Measurements from ENCODE around the gene GLE1. TPM values are rescaled to one million over a fixed set of nuclear protein-coding genes. Genes with fewer than 3 reads are reported as not detected.

The GLE1 gene
- polyA plus RNA-seq, 3 donors = 16.0 to 31.2 (median 22.2) TPM

DNA sequence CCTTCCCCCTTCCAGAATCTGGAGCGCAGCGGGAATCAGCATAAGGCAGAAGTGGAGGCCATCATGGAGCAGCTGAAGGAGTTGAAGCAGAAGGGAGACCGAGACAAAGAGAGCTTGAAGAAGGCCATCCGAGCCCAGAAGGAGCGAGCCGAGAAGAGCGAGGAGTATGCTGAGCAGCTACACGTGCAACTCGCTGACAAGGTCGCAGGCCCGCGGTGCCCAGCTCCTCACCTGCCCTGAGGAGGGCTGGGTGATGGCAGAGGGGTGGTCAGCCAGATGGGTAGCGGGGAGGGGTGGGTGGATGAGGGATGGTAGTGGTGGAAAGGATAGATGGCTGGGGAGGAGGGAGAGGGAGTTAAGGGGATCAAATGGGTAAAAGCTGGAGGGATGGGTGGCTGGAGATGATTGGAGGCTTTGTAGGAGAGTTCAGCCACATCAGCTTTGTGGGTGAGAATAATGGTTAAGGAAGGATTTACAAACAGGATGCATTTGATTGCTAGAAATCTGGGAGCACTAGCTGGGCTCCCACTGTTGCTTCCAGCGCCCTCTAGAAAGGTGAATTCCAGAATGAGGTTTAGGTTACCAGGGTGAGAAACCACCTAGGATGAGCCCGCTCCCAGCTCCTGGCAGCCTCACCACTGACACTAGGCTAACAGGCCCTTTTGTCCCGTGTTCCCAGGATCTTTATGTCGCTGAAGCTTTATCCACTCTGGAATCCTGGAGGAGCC is 19.7 kb upstream of the GLE1 start:
- no peaks in the 10 kb centered on the region for H3K79me2 ChIP-seq (ENCODE audit: insufficient read depth, low read length)
- no peak overlapping the region for H3K4me2 ChIP-seq (replicated peaks; ENCODE audit: extremely low read depth, low read length, poor library complexity, severe bottlenecking)
- H3K27me3 ChIP-seq (ENCODE audit: control insufficient read depth in 2 of 2, insufficient read depth in 2 of 2, low read length in 2 of 2) = no peaks in the 10 kb centered on the region
- H4K20me1 ChIP-seq (ENCODE audit: insufficient read depth, low read length) = no peaks in the 10 kb centered on the region
- H3K4me1 ChIP-seq (ENCODE audit: control insufficient read depth in 1 of 2, insufficient read depth in 2 of 2, low read length in 2 of 2) = no peaks in the 10 kb centered on the region
- Mint-ChIP-seq H3K27me3 (ENCODE audit: low read depth in 3 of 3) (no peaks in the 10 kb centered on the region), H3K4me1 (no peaks in the 10 kb centered on the region), H3K9me3 (no peaks in the 10 kb centered on the region), H3K36me3 (peaks cover 76 to 89% of the 10 kb centered on the region in 2 donors), H3K27ac (peak overlapping the region in 2 of 7 donors; percentile 10 to 51), H3K4me3 (no peak overlapping the region)
- H3K9ac ChIP-seq (ENCODE audit: insufficient read depth, low read length, poor library complexity, severe bottlenecking) = no peak overlapping the region
- H3K4me3 ChIP-seq (replicated peaks in 1 of 3; ENCODE audit: low read depth in 2 of 3, low read length in 3 of 3) = no peak overlapping the region
- 95% methylated on average over 12 of the region's 17 CpGs for WGBS (ENCODE audit: insufficient coverage)
- intact Hi-C loops (cut with micrococcal nuclease) = no loop called here
- DNase-seq = no peak
- no peak for TF ChIP-seq CTCF (IDR thresholded peaks at IDR 0.05)
- no peaks in the 10 kb centered on the region for H3K9me3 ChIP-seq (replicated peaks in 1 of 2; ENCODE audit: control insufficient read depth in 1 of 2, insufficient read depth in 1 of 2, low read length in 2 of 2)
- no peak overlapping the region for H3K27ac ChIP-seq (ENCODE audit: low read depth in 1 of 2, low read length in 2 of 2)
- H2AFZ ChIP-seq (ENCODE audit: insufficient read depth, low read depth, low read length, poor library complexity, severe bottlenecking) = no peak overlapping the region
- peaks cover 78 to 99% of the 10 kb centered on the region in 2 donors for H3K36me3 ChIP-seq (replicated peaks in 1 of 2; ENCODE audit: control insufficient read depth in 1 of 2, insufficient read depth in 2 of 2, low read length in 2 of 2)

GRCh38 chr9:128485414-128485855 is 19.1 kb upstream of the GLE1 start:
- intact Hi-C loops (cut with micrococcal nuclease) = no loop called here
- Mint-ChIP-seq H3K36me3 (peaks cover 80 to 94% of the 10 kb centered on the region in 2 donors), H3K9me3 (no peaks in the 10 kb centered on the region), H3K27me3 (ENCODE audit: low read depth in 3 of 3) (no peaks in the 10 kb centered on the region), H3K4me1 (no peaks in the 10 kb centered on the region), H3K4me3 (no peak overlapping the region), H3K27ac (peak overlapping the region in 2 of 7 donors; percentile 11 to 37)
- Histone ChIP-seq H3K27me3 (ENCODE audit: control insufficient read depth in 2 of 2, insufficient read depth in 2 of 2, low read length in 2 of 2) (no peaks in the 10 kb centered on the region), H3K4me2 (replicated peaks; ENCODE audit: extremely low read depth, low read length, poor library complexity, severe bottlenecking) (no peak overlapping the region), H3K36me3 (replicated peaks in 1 of 2; ENCODE audit: control insufficient read depth in 1 of 2, insufficient read depth in 2 of 2, low read length in 2 of 2) (peaks cover 82 to 99% of the 10 kb centered on the region in 2 donors), H3K79me2 (ENCODE audit: insufficient read depth, low read length) (no peaks in the 10 kb centered on the region), H3K9ac (ENCODE audit: insufficient read depth, low read length, poor library complexity, severe bottlenecking) (no peak overlapping the region), H4K20me1 (ENCODE audit: insufficient read depth, low read length) (no peaks in the 10 kb centered on the region), H2AFZ (ENCODE audit: insufficient read depth, low read depth, low read length, poor library complexity, severe bottlenecking) (no peak overlapping the region), H3K9me3 (replicated peaks in 1 of 2; ENCODE audit: control insufficient read depth in 1 of 2, insufficient read depth in 1 of 2, low read length in 2 of 2) (no peaks in the 10 kb centered on the region), H3K4me3 (replicated peaks in 1 of 3; ENCODE audit: low read depth in 2 of 3, low read length in 3 of 3) (no peak overlapping the region), H3K27ac (ENCODE audit: low read depth in 1 of 2, low read length in 2 of 2) (no peak overlapping the region), H3K4me1 (ENCODE audit: control insufficient read depth in 1 of 2, insufficient read depth in 2 of 2, low read length in 2 of 2) (no peaks in the 10 kb centered on the region)
- DNase-seq = no peak
- 96% methylated on average over 7 of the region's 7 CpGs for WGBS (ENCODE audit: insufficient coverage)
- TF ChIP-seq CTCF (IDR thresholded peaks at IDR 0.05) = no peak

Measured in CD14-positive monocyte (primary cell).